HepG2 (cell line): ENCODE results near the gene VWA3A. TPM values are rescaled to one million over a fixed set of nuclear protein-coding genes. Genes with fewer than 3 reads are reported as not detected.

ENCODE experiments used
- ADNP ChIP-seq: sonication (generic); formaldehyde crosslinking; IDR thresholded peaks from 2 replicates; pipeline ENCODE4 v1.4.0; 2020; ENCODE audit warnings: missing genetic modification reagents
- ARID2 ChIP-seq: sonication (generic); formaldehyde crosslinking; IDR thresholded peaks from 2 replicates; pipeline ENCODE4 v1.8.1; 2022; ENCODE audit warnings: mild to moderate bottlenecking, missing genetic modification reagents, borderline replicate concordance
- HMG20B ChIP-seq: conservative IDR thresholded peaks from 2 replicates; pipeline ENCODE4 v1.6.1; 2016; ENCODE audit warnings: missing genetic modification reagents, missing compliant biosample characterization
- HMGA1 ChIP-seq: sonication (generic); formaldehyde crosslinking; conservative IDR thresholded peaks from 2 replicates; pipeline ENCODE4 v1.4.0; 2020; ENCODE audit warnings: missing genetic modification reagents
- KMT2B ChIP-seq: IDR thresholded peaks from 2 replicates; pipeline ENCODE4 v1.6.1; 2016; ENCODE audit warnings: missing genetic modification reagents, missing compliant biosample characterization
- MAFK ChIP-seq, 2 experiments: IDR thresholded peaks in 1 of 2; conservative IDR thresholded peaks in 1 of 2; 2 replicates each; pipeline ENCODE4 v1.6.1; 2011; ENCODE audit warnings: improper control_type of control experiment in 2 of 2, low read length in 2 of 2
- PHF5A ChIP-seq: IDR thresholded peaks from one replicate; pipeline ENCODE4 v1.6.1; 2018; ENCODE audit warnings: low read depth, missing genetic modification reagents; ENCODE audit not compliant: unreplicated experiment
- ZNF160 ChIP-seq: sonication (generic); formaldehyde crosslinking; IDR thresholded peaks from 2 replicates; pipeline ENCODE4 v1.8.0; 2022; ENCODE audit warnings: mild to moderate bottlenecking, inconsistent platforms, missing genetic modification reagents
- ZNF24 ChIP-seq: fragments of 450-650 bp; IDR thresholded peaks from 2 replicates; pipeline ENCODE4 v1.6.1; 2017; ENCODE audit warnings: antibody characterized with exemption, mild to moderate bottlenecking
- ZNF558 ChIP-seq: sonication (generic); formaldehyde crosslinking; IDR thresholded peaks from 2 replicates; pipeline ENCODE4 v1.9.0; 2022; ENCODE audit warnings: mild to moderate bottlenecking, missing genetic modification reagents, borderline replicate concordance
- ZNF768 ChIP-seq: sonication (generic); formaldehyde crosslinking; IDR thresholded peaks from 2 replicates; pipeline ENCODE4 v1.4.0; 2020; ENCODE audit warnings: missing genetic modification reagents
- polyA plus RNA-seq, 8 experiments: library from polyadenylated mRNA; depleted of rRNA in 3 of 8; stranded (reverse) in 7 of 8; unstranded in 1 of 8; fragments of >200 nt; fragmentation: Illumina TruSeq in 4 of 8; extraction: Trizol in 4 of 8; gene quantifications; 2 replicates each; pipeline versions ENCODE4 v1.2.1 to v1.2.3, GENCODE V29; 2011 to 2016; ENCODE audit warnings: low read depth in 4 of 8, missing spikeins in 1 of 8, mixed read lengths in 1 of 8; ENCODE audit not compliant: insufficient read depth in 1 of 8
- total RNA-seq, 5 experiments: library from RNA; depleted of rRNA; stranded (reverse); fragments of >200 nt; fragmentation: Illumina TruSeq; extraction: Trizol; gene quantifications; 2 replicates each; pipeline ENCODE4 v1.2.3, GENCODE V29; 2016; ENCODE audit warnings: low read depth in 1 of 5
- TF ChIP-seq, protein P1 (sequence below), 2 experiments: fragments of 450-650 bp in 1 of 2; sonication (generic) in 1 of 2; formaldehyde crosslinking in 1 of 2; IDR thresholded peaks; 2 replicates each; pipeline versions ENCODE4 v1.6.1 to v1.8.0; 2016 to 2022; ENCODE audit warnings: antibody characterized with exemption in 1 of 2, mild to moderate bottlenecking in 1 of 2, missing genetic modification reagents in 1 of 2
- TF ChIP-seq, protein P2 (sequence below): IDR thresholded peaks from 2 replicates; pipeline ENCODE4 v1.6.1; 2016; ENCODE audit warnings: missing biosample characterization, missing genetic modification reagents, low read depth
- TF ChIP-seq, protein P3 (sequence below): sonication (generic); formaldehyde crosslinking; IDR thresholded peaks from 2 replicates; pipeline ENCODE4 v1.4.0; 2020; ENCODE audit warnings: missing genetic modification reagents

Gene VWA3A
- total and polyA plus RNA-seq, 2 of the 13 experiments (the other 11 are each of a cell fraction or from before 2014, with no cell fraction given) = 0.03 to 0.07 TPM

DNA sequence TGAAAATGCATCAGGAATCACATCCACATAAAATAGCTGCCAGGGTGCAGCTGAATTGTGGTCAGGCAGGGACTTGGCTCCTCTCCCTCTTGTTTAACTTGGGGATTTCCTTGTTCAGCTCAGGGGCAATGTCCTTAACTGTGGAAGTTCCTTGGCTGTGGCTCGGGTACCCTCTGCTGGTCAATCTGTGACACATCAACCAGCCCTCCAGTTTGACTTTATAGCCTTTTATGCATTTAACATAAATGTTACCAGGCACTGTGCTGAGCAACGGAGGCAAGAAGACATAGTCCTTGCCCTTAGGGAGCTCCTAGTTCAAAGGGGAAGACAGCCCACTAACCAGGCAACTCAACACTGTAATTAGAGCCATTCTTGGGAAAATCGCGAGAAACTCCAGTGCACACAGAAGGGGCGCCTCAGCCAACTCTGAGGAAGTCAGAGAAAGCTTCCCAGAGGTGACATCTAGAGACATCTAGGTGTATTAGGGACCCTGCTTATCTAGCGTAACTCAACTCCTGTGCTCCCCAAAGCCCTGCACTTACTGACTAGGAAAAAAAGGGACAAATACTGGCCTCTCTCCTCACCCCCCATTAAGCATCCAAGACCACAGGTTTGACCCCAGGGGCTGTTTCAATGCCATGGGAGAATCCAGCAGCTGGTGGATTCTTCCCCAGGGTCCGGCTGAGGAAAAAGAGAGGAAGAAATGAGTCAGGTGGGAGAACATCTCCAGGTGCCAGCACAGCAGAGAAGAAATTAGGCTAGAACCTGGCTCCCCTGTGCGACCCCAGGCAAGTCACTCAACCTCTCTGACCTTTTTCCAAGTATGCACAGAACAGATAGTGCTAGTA lies 96.5 kb downstream of the VWA3A start (continued):
- TF ChIP-seq PHF5A (CRISPR knock-in tag) = no peak
- no peak for TF ChIP-seq ZNF24
- TF ChIP-seq, protein P1, sequence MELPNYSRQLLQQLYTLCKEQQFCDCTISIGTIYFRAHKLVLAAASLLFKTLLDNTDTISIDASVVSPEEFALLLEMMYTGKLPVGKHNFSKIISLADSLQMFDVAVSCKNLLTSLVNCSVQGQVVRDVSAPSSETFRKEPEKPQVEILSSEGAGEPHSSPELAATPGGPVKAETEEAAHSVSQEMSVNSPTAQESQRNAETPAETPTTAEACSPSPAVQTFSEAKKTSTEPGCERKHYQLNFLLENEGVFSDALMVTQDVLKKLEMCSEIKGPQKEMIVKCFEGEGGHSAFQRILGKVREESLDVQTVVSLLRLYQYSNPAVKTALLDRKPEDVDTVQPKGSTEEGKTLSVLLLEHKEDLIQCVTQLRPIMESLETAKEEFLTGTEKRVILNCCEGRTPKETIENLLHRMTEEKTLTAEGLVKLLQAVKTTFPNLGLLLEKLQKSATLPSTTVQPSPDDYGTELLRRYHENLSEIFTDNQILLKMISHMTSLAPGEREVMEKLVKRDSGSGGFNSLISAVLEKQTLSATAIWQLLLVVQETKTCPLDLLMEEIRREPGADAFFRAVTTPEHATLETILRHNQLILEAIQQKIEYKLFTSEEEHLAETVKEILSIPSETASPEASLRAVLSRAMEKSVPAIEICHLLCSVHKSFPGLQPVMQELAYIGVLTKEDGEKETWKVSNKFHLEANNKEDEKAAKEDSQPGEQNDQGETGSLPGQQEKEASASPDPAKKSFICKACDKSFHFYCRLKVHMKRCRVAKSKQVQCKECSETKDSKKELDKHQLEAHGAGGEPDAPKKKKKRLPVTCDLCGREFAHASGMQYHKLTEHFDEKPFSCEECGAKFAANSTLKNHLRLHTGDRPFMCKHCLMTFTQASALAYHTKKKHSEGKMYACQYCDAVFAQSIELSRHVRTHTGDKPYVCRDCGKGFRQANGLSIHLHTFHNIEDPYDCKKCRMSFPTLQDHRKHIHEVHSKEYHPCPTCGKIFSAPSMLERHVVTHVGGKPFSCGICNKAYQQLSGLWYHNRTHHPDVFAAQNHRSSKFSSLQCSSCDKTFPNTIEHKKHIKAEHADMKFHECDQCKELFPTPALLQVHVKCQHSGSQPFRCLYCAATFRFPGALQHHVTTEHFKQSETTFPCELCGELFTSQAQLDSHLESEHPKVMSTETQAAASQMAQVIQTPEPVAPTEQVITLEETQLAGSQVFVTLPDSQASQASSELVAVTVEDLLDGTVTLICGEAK (IDR thresholded peaks at IDR 0.05) = no peak
- TF ChIP-seq, protein P1 (CRISPR knock-in tag; IDR thresholded peaks at IDR 0.05) = no peak; the same call in 1 of the 2 replicates
- TF ChIP-seq ZNF160 (CRISPR knock-in tag) = no peak
- TF ChIP-seq, protein P2, sequence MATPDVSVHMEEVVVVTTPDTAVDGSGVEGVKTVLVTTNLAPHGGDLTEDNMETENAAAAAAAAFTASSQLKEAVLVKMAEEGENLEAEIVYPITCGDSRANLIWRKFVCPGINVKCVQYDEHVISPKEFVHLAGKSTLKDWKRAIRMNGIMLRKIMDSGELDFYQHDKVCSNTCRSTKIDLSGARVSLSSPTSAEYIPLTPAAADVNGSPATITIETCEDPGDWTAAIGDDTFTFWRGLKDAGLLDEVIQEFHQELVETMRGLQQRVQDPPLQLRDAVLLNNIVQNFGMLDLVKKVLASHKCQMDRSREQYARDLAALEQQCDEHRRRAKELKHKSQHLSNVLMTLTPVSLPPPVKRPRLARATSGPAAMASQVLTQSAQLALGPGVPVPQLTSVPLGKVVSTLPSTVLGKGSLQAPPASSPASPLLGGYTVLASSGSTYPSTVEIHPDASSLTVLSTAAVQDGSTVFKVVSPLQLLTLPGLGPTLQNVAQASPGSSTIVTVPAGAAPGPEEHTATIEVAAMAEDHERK (CRISPR knock-in tag) = no peak
- no peak for TF ChIP-seq ADNP
- peak; percentile 52; the same call in 1 of the 2 replicates for TF ChIP-seq HMG20B (CRISPR knock-in tag)
- TF ChIP-seq ARID2 (CRISPR knock-in tag) = no peak
- TF ChIP-seq ZNF768 (CRISPR knock-in tag) = peak; percentile 89
- TF ChIP-seq HMGA1 (CRISPR knock-in tag) = peak; percentile 92; the same call in 1 of the 2 replicates
- TF ChIP-seq MAFK (conservative IDR thresholded peaks at IDR 0.05 in 1 of 2, IDR thresholded peaks at IDR 0.05 in 1 of 2; ENCODE audit: low read length in 2 of 2) = no peak
- TF ChIP-seq, protein P3, sequence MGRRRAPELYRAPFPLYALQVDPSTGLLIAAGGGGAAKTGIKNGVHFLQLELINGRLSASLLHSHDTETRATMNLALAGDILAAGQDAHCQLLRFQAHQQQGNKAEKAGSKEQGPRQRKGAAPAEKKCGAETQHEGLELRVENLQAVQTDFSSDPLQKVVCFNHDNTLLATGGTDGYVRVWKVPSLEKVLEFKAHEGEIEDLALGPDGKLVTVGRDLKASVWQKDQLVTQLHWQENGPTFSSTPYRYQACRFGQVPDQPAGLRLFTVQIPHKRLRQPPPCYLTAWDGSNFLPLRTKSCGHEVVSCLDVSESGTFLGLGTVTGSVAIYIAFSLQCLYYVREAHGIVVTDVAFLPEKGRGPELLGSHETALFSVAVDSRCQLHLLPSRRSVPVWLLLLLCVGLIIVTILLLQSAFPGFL (CRISPR knock-in tag) = no peak
- TF ChIP-seq ZNF558 (CRISPR knock-in tag) = no peak
- TF ChIP-seq KMT2B = peak; percentile 66
